HepG2 (cell line): ENCODE results near the gene ZCCHC24. TPM values are rescaled to one million over a fixed set of nuclear protein-coding genes. Genes with fewer than 3 reads are reported as not detected.

Source experiments
- ATM ChIP-seq: fragments of 450-650 bp; IDR thresholded peaks from 2 replicates; pipeline ENCODE4 v1.7.1; 2017; ENCODE audit warnings: mild to moderate bottlenecking, borderline replicate concordance
- FOXA1 ChIP-seq, 2 experiments: fragments of 450-650 bp in 1 of 2; sonication (generic) in 1 of 2; formaldehyde crosslinking in 1 of 2; IDR thresholded peaks; 2 replicates each; pipeline versions ENCODE4 v1.4.0 to v1.6.1; 2016 to 2020; ENCODE audit warnings: missing genetic modification reagents in 1 of 2
- GPN1 ChIP-seq: sonication (generic); formaldehyde crosslinking; IDR thresholded peaks from 2 replicates; pipeline ENCODE4 v1.5.1; 2020; ENCODE audit warnings: missing genetic modification reagents, borderline replicate concordance
- MBNL3 ChIP-seq: fragments of 250-450 bp; sonication (Bioruptor Pico); conservative IDR thresholded peaks from 2 replicates; pipeline ENCODE4 v1.8.0; 2022; ENCODE audit warnings: mild to moderate bottlenecking, inconsistent platforms
- MXD4 ChIP-seq: IDR thresholded peaks from 2 replicates; pipeline ENCODE4 v1.6.1; 2016; ENCODE audit warnings: mild to moderate bottlenecking, missing biosample characterization, missing genetic modification reagents
- PATZ1 ChIP-seq: sonication (generic); formaldehyde crosslinking; IDR thresholded peaks from 2 replicates; pipeline ENCODE4 v1.4.0; 2020; ENCODE audit warnings: missing genetic modification reagents
- RBM39 ChIP-seq: fragments of 200-400 bp; formaldehyde crosslinking; IDR thresholded peaks from one replicate; pipeline ENCODE4 v1.6.1; 2018; ENCODE audit warnings: antibody characterized with exemption, mild to moderate bottlenecking, low read depth, low read length; ENCODE audit not compliant: poor library complexity, severe bottlenecking
- RFX1 ChIP-seq: fragments of 450-650 bp; IDR thresholded peaks from 2 replicates; pipeline ENCODE4 v1.6.1; 2017
- SUZ12 ChIP-seq: fragments of 150-350 bp; IDR thresholded peaks from 2 replicates; pipeline ENCODE4 v1.6.1; 2014; ENCODE audit warnings: low read depth, low read length
- ZNF20 ChIP-seq: sonication (generic); formaldehyde crosslinking; IDR thresholded peaks from 2 replicates; pipeline ENCODE4 v1.4.0; 2020; ENCODE audit warnings: mild to moderate bottlenecking, moderate library complexity, missing genetic modification reagents
- ZNF263 ChIP-seq: sonication (generic); formaldehyde crosslinking; IDR thresholded peaks from 2 replicates; pipeline ENCODE4 v1.4.0; 2020; ENCODE audit warnings: missing genetic modification reagents
- ZNF274 ChIP-seq: sonication (generic); formaldehyde crosslinking; IDR thresholded peaks from 2 replicates; pipeline ENCODE4 v1.5.1; 2020; ENCODE audit warnings: mild to moderate bottlenecking, missing genetic modification reagents
- ZNF383 ChIP-seq: sonication (generic); formaldehyde crosslinking; IDR thresholded peaks from 2 replicates; pipeline ENCODE4 v1.4.0; 2020; ENCODE audit warnings: missing genetic modification reagents, mild to moderate bottlenecking, borderline replicate concordance
- ZNF468 ChIP-seq: sonication (generic); formaldehyde crosslinking; IDR thresholded peaks from 2 replicates; pipeline ENCODE4 v1.8.0; 2022; ENCODE audit warnings: mild to moderate bottlenecking, moderate library complexity, missing genetic modification reagents
- ZNF619 ChIP-seq: sonication (generic); formaldehyde crosslinking; IDR thresholded peaks from 2 replicates; pipeline ENCODE4 v1.4.0; 2020; ENCODE audit warnings: mild to moderate bottlenecking, missing genetic modification reagents
- ZNF639 ChIP-seq: conservative IDR thresholded peaks from 2 replicates; pipeline ENCODE4 v1.6.1; 2018; ENCODE audit warnings: missing genetic modification reagents
- ZNF646 ChIP-seq: sonication (generic); formaldehyde crosslinking; IDR thresholded peaks from 2 replicates; pipeline ENCODE4 v1.9.0; 2021; ENCODE audit warnings: mild to moderate bottlenecking, missing genetic modification reagents
- ZNF670 ChIP-seq: sonication (generic); formaldehyde crosslinking; IDR thresholded peaks from 2 replicates; pipeline ENCODE4 v1.8.0; 2022; ENCODE audit warnings: mild to moderate bottlenecking, missing genetic modification reagents, borderline replicate concordance
- ZNF678 ChIP-seq: sonication (generic); formaldehyde crosslinking; IDR thresholded peaks from 2 replicates; pipeline ENCODE4 v1.4.0; 2020; ENCODE audit warnings: mild to moderate bottlenecking, missing genetic modification reagents
- ZNF850 ChIP-seq: sonication (generic); formaldehyde crosslinking; conservative IDR thresholded peaks from 2 replicates; pipeline ENCODE4 v1.9.0; 2021; ENCODE audit warnings: mild to moderate bottlenecking, missing genetic modification reagents
- ZSCAN21 ChIP-seq: sonication (generic); formaldehyde crosslinking; IDR thresholded peaks from 2 replicates; pipeline ENCODE4 v1.8.0; 2022; ENCODE audit warnings: mild to moderate bottlenecking, missing genetic modification reagents, moderate library complexity, borderline replicate concordance
- polyA plus RNA-seq, 8 experiments: library from polyadenylated mRNA; depleted of rRNA in 3 of 8; stranded (reverse) in 7 of 8; unstranded in 1 of 8; fragments of >200 nt; fragmentation: Illumina TruSeq in 4 of 8; extraction: Trizol in 4 of 8; gene quantifications; 2 replicates each; pipeline versions ENCODE4 v1.2.1 to v1.2.3, GENCODE V29; 2011 to 2016; ENCODE audit warnings: low read depth in 4 of 8, missing spikeins in 1 of 8, mixed read lengths in 1 of 8; ENCODE audit not compliant: insufficient read depth in 1 of 8
- total RNA-seq, 5 experiments: library from RNA; depleted of rRNA; stranded (reverse); fragments of >200 nt; fragmentation: Illumina TruSeq; extraction: Trizol; gene quantifications; 2 replicates each; pipeline ENCODE4 v1.2.3, GENCODE V29; 2016; ENCODE audit warnings: low read depth in 1 of 5

Gene ZCCHC24
- total and polyA plus RNA-seq, 2 of the 13 experiments (the other 11 are each of a cell fraction or from before 2014, with no cell fraction given) = 3.1 to 7.9 TPM

GRCh38 chr10:79430936-79431335 is 14.5 kb downstream of the ZCCHC24 start (continued):
- no peak for TF ChIP-seq ZNF678 (CRISPR knock-in tag)
- TF ChIP-seq ZSCAN21 (CRISPR knock-in tag) = no peak
- TF ChIP-seq ATM = no peak
- no peak for TF ChIP-seq ZNF274 (CRISPR knock-in tag)
- no peak for TF ChIP-seq ZNF646 (CRISPR knock-in tag)
- no peak for TF ChIP-seq ZNF468 (CRISPR knock-in tag)
- no peak for TF ChIP-seq ZNF20 (CRISPR knock-in tag)
- TF ChIP-seq ZNF263 (CRISPR knock-in tag) = peak; percentile 91
- TF ChIP-seq MBNL3 (CRISPR knock-in tag) = no peak
- TF ChIP-seq ZNF383 (CRISPR knock-in tag) = no peak
- TF ChIP-seq PATZ1 (CRISPR knock-in tag) = peak; percentile 89
- TF ChIP-seq ZNF850 (CRISPR knock-in tag) = no peak
- TF ChIP-seq ZNF639 (CRISPR knock-in tag) = no peak
- no peak for TF ChIP-seq SUZ12
- no peak for TF ChIP-seq RBM39
- TF ChIP-seq GPN1 (CRISPR knock-in tag) = no peak
- TF ChIP-seq FOXA1 (IDR thresholded peaks at IDR 0.05) = no peak
- peak; percentile 22; the same call in 1 of the 2 replicates for TF ChIP-seq FOXA1 (CRISPR knock-in tag; IDR thresholded peaks at IDR 0.05)
- no peak for TF ChIP-seq MXD4 (CRISPR knock-in tag)
- TF ChIP-seq RFX1 = no peak
- no peak for TF ChIP-seq ZNF619 (CRISPR knock-in tag)
- TF ChIP-seq ZNF670 (CRISPR knock-in tag) = no peak
